Limb (tissue), 2 donors: ENCODE results near the gene EGLN3.

Experiments
- DNase-seq, 2 donors: peaks; one replicate each; pipeline ENCODE4 v3.0.0-alpha.2; 2016; ENCODE audit errors: extremely low spot score in 2 of 2

The EGLN3 gene

GRCh38 chr14:33876274-33876673 lies 74.6 kb downstream of the EGLN3 start:
- DNase-seq, result no peak
